Astrocyte (in vitro differentiated cells and primary cell): ENCODE data around the gene KIF21B. TPM values are rescaled to one million over a fixed set of nuclear protein-coding genes. Genes with fewer than 3 reads are reported as not detected.
"Not testable (repeated sequence)": the region's sequence is repeated elsewhere in the genome, so short reads cannot be mapped to it uniquely, and the experiment has no call there.

Source experiments
- DNase-seq: peaks from one replicate; pipeline ENCODE4 v3.0.0-alpha.2; 2010; ENCODE audit warnings: low read depth
- FAIRE-seq: peaks from 2 replicates; lab custom pipeline; 2011; peaks lifted over from hg19 to GRCh38; lab: Jason Lieb, UNC
- H2AFZ ChIP-seq: 2 replicates; pipeline ENCODE4 v1.6.0; 2012; ENCODE audit warnings: low read depth, low read length, inconsistent platforms
- H3K27ac ChIP-seq: 2 replicates; pipeline ENCODE4 v1.5.1; 2011; ENCODE audit warnings: low read depth, low read length, inconsistent platforms
- H3K27me3 ChIP-seq: 2 replicates; pipeline ENCODE4 v1.6.0; 2011; ENCODE audit warnings: low read length, inconsistent platforms; ENCODE audit not compliant: insufficient read depth
- H3K36me3 ChIP-seq: 2 replicates; pipeline ENCODE4 v1.5.1; 2011; ENCODE audit warnings: low read length, inconsistent platforms; ENCODE audit not compliant: insufficient read depth
- H3K4me1 ChIP-seq: 2 replicates; pipeline ENCODE4 v1.5.1; 2011; ENCODE audit warnings: low read length, inconsistent platforms; ENCODE audit not compliant: insufficient read depth
- H3K4me2 ChIP-seq: 2 replicates; pipeline ENCODE4 v1.6.0; 2012; ENCODE audit warnings: low read length, inconsistent platforms
- H3K4me3 ChIP-seq: 2 replicates; pipeline ENCODE4 v1.5.1; 2011; ENCODE audit warnings: low read depth, mild to moderate bottlenecking, low read length, inconsistent platforms; ENCODE audit not compliant: insufficient read depth
- H3K79me2 ChIP-seq: 2 replicates; pipeline ENCODE4 v1.6.0; 2012; ENCODE audit warnings: mild to moderate bottlenecking, low read length, inconsistent platforms; ENCODE audit not compliant: insufficient read depth
- H3K9ac ChIP-seq: 2 replicates; pipeline ENCODE4 v1.6.0; 2012; ENCODE audit warnings: mild to moderate bottlenecking, low read length, inconsistent platforms
- H3K9me3 ChIP-seq: 2 replicates; pipeline ENCODE4 v1.5.1; 2012; ENCODE audit warnings: low read depth, mild to moderate bottlenecking, low read length, inconsistent platforms; ENCODE audit not compliant: insufficient read depth
- H4K20me1 ChIP-seq: 2 replicates; pipeline ENCODE4 v1.6.0; 2012; ENCODE audit warnings: low read length, inconsistent platforms; ENCODE audit not compliant: insufficient read depth
- H3K27ac Mint-ChIP-seq: one replicate; pipeline ENCODE4 v1.8.0; 2021; ENCODE audit warnings: mild to moderate bottlenecking, mixed read lengths; ENCODE audit not compliant: unreplicated experiment
- H3K27me3 Mint-ChIP-seq: one replicate; pipeline ENCODE4 v1.8.0; 2021; ENCODE audit warnings: low read depth, mixed read lengths; ENCODE audit not compliant: unreplicated experiment
- H3K36me3 Mint-ChIP-seq: one replicate; pipeline ENCODE4 v1.8.0; 2021; ENCODE audit warnings: low read depth, mixed read lengths; ENCODE audit not compliant: unreplicated experiment
- H3K4me1 Mint-ChIP-seq: one replicate; pipeline ENCODE4 v1.8.0; 2021; ENCODE audit warnings: low read depth, mixed read lengths; ENCODE audit not compliant: unreplicated experiment
- H3K4me3 Mint-ChIP-seq: one replicate; pipeline ENCODE4 v1.8.0; 2021; ENCODE audit warnings: mild to moderate bottlenecking, moderate library complexity, mixed read lengths; ENCODE audit not compliant: unreplicated experiment
- H3K9me3 Mint-ChIP-seq: one replicate; pipeline ENCODE4 v1.8.0; 2021; ENCODE audit warnings: mild to moderate bottlenecking, mixed read lengths; ENCODE audit not compliant: unreplicated experiment
- EZH2 ChIP-seq: IDR thresholded peaks from 2 replicates; pipeline ENCODE4 v1.6.1; 2012; ENCODE audit warnings: mild to moderate bottlenecking, low read length, inconsistent platforms; ENCODE audit not compliant: insufficient read depth
- total RNA-seq: library from RNA; stranded (reverse); gene quantifications from 2 replicates; pipeline ENCODE4 v1.2.1, GENCODE V29; 2021
- TF ChIP-seq, protein P1 (sequence below): IDR thresholded peaks from 2 replicates; pipeline ENCODE4 v1.5.1; 2011; ENCODE audit warnings: low read depth, mild to moderate bottlenecking, inconsistent platforms, low read length, moderate library complexity; ENCODE audit not compliant: insufficient read depth

KIF21B gene
- total RNA-seq, 1 donor from 2014 or later, result 4.7 TPM

DNA sequence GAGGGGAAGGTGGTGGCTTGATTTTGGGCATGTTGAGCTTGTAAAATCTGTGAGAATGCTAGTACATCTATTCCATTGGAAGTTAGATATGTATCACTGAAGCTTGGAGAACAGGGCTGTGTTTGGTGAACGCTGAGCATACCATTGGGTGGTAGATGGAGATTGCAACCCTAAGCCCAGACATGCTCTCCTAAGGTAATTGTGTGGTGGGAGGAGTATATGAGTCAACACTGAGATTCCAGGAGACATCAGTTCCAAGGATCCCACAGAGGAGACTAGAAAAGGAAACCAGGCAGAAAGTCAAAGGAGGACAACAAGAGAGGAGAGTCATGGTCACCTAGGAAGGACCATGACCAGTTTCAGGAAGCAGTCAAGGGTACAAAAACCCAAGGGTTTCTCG, 60.4 kb downstream of the KIF21B start:
- Mint-ChIP-seq H3K4me1 (peaks cover 10% of the 10 kb centered on the region), H3K9me3 (no peaks in the 10 kb centered on the region), H3K27me3 (peaks cover 27% of the 10 kb centered on the region), H3K27ac (peak overlapping the region; percentile 58), H3K4me3 (no peak overlapping the region), H3K36me3 (peaks cover 2% of the 10 kb centered on the region)
- Histone ChIP-seq H3K4me1 (no peaks in the 10 kb centered on the region), H3K27me3 (peaks cover 2% of the 10 kb centered on the region), H4K20me1 (no peaks in the 10 kb centered on the region), H3K79me2 (no peaks in the 10 kb centered on the region), H3K36me3 (no peaks in the 10 kb centered on the region), H3K9me3 (no peaks in the 10 kb centered on the region), H3K4me3 (no peak overlapping the region), H3K4me2 (no peak overlapping the region), H3K9ac (no peak overlapping the region), H2AFZ (no peak overlapping the region), H3K27ac (no peak overlapping the region)
- FAIRE-seq (no peak), DNase-seq (peak; percentile 6)
- TF ChIP-seq, protein P1, sequence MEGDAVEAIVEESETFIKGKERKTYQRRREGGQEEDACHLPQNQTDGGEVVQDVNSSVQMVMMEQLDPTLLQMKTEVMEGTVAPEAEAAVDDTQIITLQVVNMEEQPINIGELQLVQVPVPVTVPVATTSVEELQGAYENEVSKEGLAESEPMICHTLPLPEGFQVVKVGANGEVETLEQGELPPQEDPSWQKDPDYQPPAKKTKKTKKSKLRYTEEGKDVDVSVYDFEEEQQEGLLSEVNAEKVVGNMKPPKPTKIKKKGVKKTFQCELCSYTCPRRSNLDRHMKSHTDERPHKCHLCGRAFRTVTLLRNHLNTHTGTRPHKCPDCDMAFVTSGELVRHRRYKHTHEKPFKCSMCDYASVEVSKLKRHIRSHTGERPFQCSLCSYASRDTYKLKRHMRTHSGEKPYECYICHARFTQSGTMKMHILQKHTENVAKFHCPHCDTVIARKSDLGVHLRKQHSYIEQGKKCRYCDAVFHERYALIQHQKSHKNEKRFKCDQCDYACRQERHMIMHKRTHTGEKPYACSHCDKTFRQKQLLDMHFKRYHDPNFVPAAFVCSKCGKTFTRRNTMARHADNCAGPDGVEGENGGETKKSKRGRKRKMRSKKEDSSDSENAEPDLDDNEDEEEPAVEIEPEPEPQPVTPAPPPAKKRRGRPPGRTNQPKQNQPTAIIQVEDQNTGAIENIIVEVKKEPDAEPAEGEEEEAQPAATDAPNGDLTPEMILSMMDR, result no peak
- TF ChIP-seq EZH2, result no peak

DNA sequence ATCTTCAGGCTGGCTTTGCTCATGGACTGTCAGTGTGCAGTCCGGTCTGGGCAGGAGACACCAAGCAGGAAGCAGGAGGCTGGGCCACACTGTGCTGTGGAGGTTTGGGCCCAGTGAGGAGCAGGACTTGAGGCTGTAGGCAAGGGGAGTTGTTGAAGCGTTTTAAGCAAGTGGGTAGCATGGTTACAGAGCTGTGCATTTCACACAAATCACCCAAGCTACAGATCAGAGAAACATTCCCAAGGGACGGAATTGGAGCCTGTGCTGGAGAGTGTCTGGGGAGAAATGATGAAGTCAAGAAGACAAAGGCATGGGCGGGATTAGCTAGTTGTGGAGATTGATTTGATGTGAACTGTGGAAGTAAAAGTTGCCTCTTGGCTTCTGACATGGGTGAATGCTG, 60.9 kb downstream of the KIF21B start:
- H2AFZ ChIP-seq, result no peak overlapping the region
- Mint-ChIP-seq H3K27me3 (peaks cover 29% of the 10 kb centered on the region), H3K4me1 (peaks cover 10% of the 10 kb centered on the region), H3K9me3 (no peaks in the 10 kb centered on the region), H3K36me3 (peaks cover 2% of the 10 kb centered on the region), H3K27ac (peak overlapping the region; percentile 58), H3K4me3 (no peak overlapping the region)
- H3K9ac ChIP-seq, result no peak overlapping the region
- no peaks in the 10 kb centered on the region for H3K9me3 ChIP-seq
- no peak for DNase-seq
- H3K27me3 ChIP-seq, result peaks cover 2% of the 10 kb centered on the region
- no peak overlapping the region for H3K27ac ChIP-seq
- H3K4me1 ChIP-seq, result no peaks in the 10 kb centered on the region
- no peak overlapping the region for H3K4me2 ChIP-seq
- no peak overlapping the region for H3K4me3 ChIP-seq
- H3K79me2 ChIP-seq, result no peaks in the 10 kb centered on the region
- H3K36me3 ChIP-seq, result no peaks in the 10 kb centered on the region
- H4K20me1 ChIP-seq, result no peaks in the 10 kb centered on the region
- no peak for TF ChIP-seq EZH2
- TF ChIP-seq, protein P1, result no peak
- no peak for FAIRE-seq

DNA sequence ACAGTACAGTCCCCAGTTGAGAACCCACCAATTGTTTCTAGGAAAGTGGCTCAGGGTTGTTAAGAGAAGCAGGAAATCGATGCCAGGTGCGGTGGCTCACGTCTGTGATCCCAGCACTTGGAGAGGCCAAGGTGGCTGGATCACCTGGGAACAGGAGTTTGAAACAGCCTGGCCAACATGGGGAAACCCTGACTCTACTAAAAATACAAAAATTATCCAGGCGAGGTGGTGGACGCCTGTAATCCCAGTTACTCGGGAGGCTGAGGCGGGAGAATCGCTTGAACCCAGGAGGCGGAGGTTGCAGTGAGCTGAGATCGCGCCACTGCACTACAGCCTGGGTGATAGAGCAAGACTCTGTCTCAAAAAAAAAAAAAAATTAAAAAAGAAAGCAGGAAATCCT, 61.4 kb downstream of the KIF21B start:
- H4K20me1 ChIP-seq, H3K27ac Mint-ChIP-seq, H3K9ac ChIP-seq, H3K4me3 Mint-ChIP-seq, H3K27ac ChIP-seq, DNase-seq, H3K4me1 ChIP-seq, H3K9me3 Mint-ChIP-seq, FAIRE-seq, H3K36me3 ChIP-seq, H2AFZ ChIP-seq, H3K4me2 ChIP-seq, H3K79me2 ChIP-seq, H3K27me3 ChIP-seq, H3K4me3 ChIP-seq, H3K9me3 ChIP-seq, H3K36me3 Mint-ChIP-seq: not testable (repeated sequence)
- peaks cover 27% of the 10 kb centered on the region for H3K27me3 Mint-ChIP-seq
- H3K4me1 Mint-ChIP-seq, result peaks cover 10% of the 10 kb centered on the region
